GM12878 (cell line): ENCODE data around the gene WWC2. TPM values are rescaled to one million over a fixed set of nuclear protein-coding genes. Genes with fewer than 3 reads are reported as not detected.

Source experiments
- ATAC-seq: fragments of 200-7000 bp; cut with Tn5 transposase; 3 replicates; pipeline ENCODE4 v1.9.1; 2020; ENCODE audit warnings: mild to moderate bottlenecking, moderate library complexity
- BruUV-seq: library from RNA; stranded (reverse); fragments of 400-500 nt; replicated peaks from 2 replicates; lab custom pipeline; 2021; lab: Mats Ljungman, UMichigan
- CTCF ChIA-PET: fragments of 300-600 bp; sonication (Branson Sonifier 250); formaldehyde crosslinking; extraction: SDS; loops from one replicate; lab custom pipeline; 2021; ENCODE audit warnings: inconsistent platforms; lab: Yijun Ruan, JAX
- POLR2A ChIA-PET: fragments of 350-600 bp; formaldehyde crosslinking; extraction: SDS; loops from one replicate; lab custom pipeline; 2021; ENCODE audit warnings: inconsistent platforms; lab: Charles Lee
- RAD21 ChIA-PET: fragments of 300-600 bp; sonication (Branson Sonifier 250); formaldehyde crosslinking; loops from one replicate; lab custom pipeline; 2023; ENCODE audit warnings: antibody characterized with exemption; ENCODE audit not compliant: unreplicated experiment; lab: Charles Lee
- SMC1A ChIA-PET: fragments of 300-600 bp; sonication (Branson Sonifier 250); formaldehyde crosslinking; loops from one replicate; lab custom pipeline; 2023; ENCODE audit not compliant: unreplicated experiment, uncharacterized antibody; lab: Charles Lee
- DNase-seq: peaks from one replicate; pipeline ENCODE4 v3.0.0-alpha.2; 2011; ENCODE audit warnings: low read depth, low spot score
- FAIRE-seq: peaks from 3 replicates; lab custom pipeline; 2011; peaks lifted over from hg19 to GRCh38; lab: Jason Lieb, UNC
- H2AFZ ChIP-seq: 2 replicates; pipeline ENCODE4 v1.6.0; 2011; ENCODE audit warnings: low read depth, low read length, control low read depth; ENCODE audit not compliant: control insufficient read depth
- H3K27ac ChIP-seq: 2 replicates; pipeline ENCODE4 v1.5.1; 2011; ENCODE audit warnings: control low read depth; ENCODE audit not compliant: control insufficient read depth, insufficient read depth
- H3K27me3 ChIP-seq, 2 experiments: replicated peaks in 1 of 2; 2 replicates each; pipeline versions ENCODE4 v1.6.0 to v1.6.1; 2011; ENCODE audit warnings: low read length in 1 of 2; ENCODE audit not compliant: control insufficient read depth in 2 of 2, insufficient read depth in 2 of 2
- H3K36me3 ChIP-seq, 2 experiments: 2 replicates each; pipeline ENCODE4 v1.5.1; 2011; ENCODE audit warnings: low read length in 1 of 2; ENCODE audit not compliant: control insufficient read depth in 2 of 2, insufficient read depth in 2 of 2
- H3K4me1 ChIP-seq: 2 replicates; pipeline ENCODE4 v1.6.1; 2011; ENCODE audit warnings: mild to moderate bottlenecking, low read length, moderate library complexity, mixed read lengths; ENCODE audit not compliant: control insufficient read depth, insufficient read depth
- H3K4me2 ChIP-seq: 2 replicates; pipeline ENCODE4 v1.6.0; 2011; ENCODE audit warnings: control low read depth; ENCODE audit not compliant: control insufficient read depth, insufficient read depth
- H3K4me3 ChIP-seq: fragments of 200-600 bp; sonication (generic); 2 replicates; pipeline ENCODE4 v1.5.1; 2016
- H3K79me2 ChIP-seq: 2 replicates; pipeline ENCODE4 v1.6.0; 2011; ENCODE audit warnings: low read length; ENCODE audit not compliant: control insufficient read depth, insufficient read depth
- H3K9ac ChIP-seq: 2 replicates; pipeline ENCODE4 v1.8.0; 2011; ENCODE audit warnings: low read length, control low read depth, mixed read lengths; ENCODE audit not compliant: control insufficient read depth, insufficient read depth
- H3K9me3 ChIP-seq: replicated peaks from 3 replicates; pipeline ENCODE4 v1.5.1; 2011; ENCODE audit warnings: mild to moderate bottlenecking, low read length; ENCODE audit not compliant: control insufficient read depth, insufficient read depth
- H4K20me1 ChIP-seq: 2 replicates; pipeline ENCODE4 v1.6.0; 2011; ENCODE audit not compliant: control insufficient read depth, insufficient read depth
- ATF3 ChIP-seq: IDR thresholded peaks from 2 replicates; pipeline ENCODE4 v1.6.1; 2011; ENCODE audit warnings: low read depth, mild to moderate bottlenecking, low read length, moderate library complexity, borderline replicate concordance; ENCODE audit errors: extremely low read depth
- GABPA ChIP-seq: IDR thresholded peaks from 2 replicates; pipeline ENCODE4 v1.6.1; 2014; ENCODE audit warnings: antibody characterized with exemption, low read depth, mild to moderate bottlenecking, inconsistent platforms
- JUND ChIP-seq: IDR thresholded peaks from 2 replicates; pipeline ENCODE4 v1.6.1; 2012; ENCODE audit warnings: low read depth, mild to moderate bottlenecking, low read length, improper control_type of control experiment, moderate library complexity
- NKRF ChIP-seq: fragments of 450-650 bp; conservative IDR thresholded peaks from 2 replicates; pipeline ENCODE4 v1.6.1; 2017; ENCODE audit warnings: mild to moderate bottlenecking, moderate library complexity
- NR2F1 ChIP-seq: fragments of 450-650 bp; conservative IDR thresholded peaks from 2 replicates; pipeline ENCODE4 v1.6.1; 2017; ENCODE audit warnings: mild to moderate bottlenecking
- SIN3A ChIP-seq: IDR thresholded peaks from 2 replicates; pipeline ENCODE4 v1.6.1; 2012; ENCODE audit warnings: low read depth, low read length, improper control_type of control experiment
- ZNF24 ChIP-seq: fragments of 450-650 bp; IDR thresholded peaks from 2 replicates; pipeline ENCODE4 v1.6.1; 2017; ENCODE audit warnings: antibody characterized with exemption, mild to moderate bottlenecking
- ZNF274 ChIP-seq: IDR thresholded peaks from one replicate; pipeline ENCODE4 v1.8.0; 2011; ENCODE audit not compliant: insufficient read length, insufficient read depth
- WGBS: methylation state at CpG from one replicate; pipeline ENCODE4 v1.1.6; 2016; ENCODE audit warnings: low lambda C conversion rate; ENCODE audit not compliant: insufficient replicate concordance, insufficient coverage; ENCODE audit errors: missing lambda C conversion rate; 5-methylcytosine and 5-hydroxymethylcytosine counted together
- in situ Hi-C: fragments of 300-500 bp; cut with MboI; formaldehyde crosslinking; loops from 9 replicates; pipeline ENCODE4 v1.14.3; 2018; ENCODE audit warnings: mixed read lengths
- intact Hi-C: fragments of 100-400 bp; cut with micrococcal nuclease; formaldehyde crosslinking; loops from one replicate; pipeline ENCODE4 v1.14.2; 2022; ENCODE audit not compliant: unreplicated experiment
- polyA plus RNA-seq, 11 experiments: library from polyadenylated mRNA; depleted of rRNA in 4 of 11; unstranded in 6 of 11; stranded (reverse) in 5 of 11; fragments of >200 nt; fragmentation: Nextera tagmentation in 4 of 11; fragmentation: Illumina TruSeq in 1 of 11; extraction: Ambion mirVana in 4 of 11; extraction: Trizol in 1 of 11; gene quantifications; 1 replicate in 1 of 11; 2 replicates in 10 of 11; pipeline versions ENCODE4 v1.2.1 to v1.2.3, GENCODE V29; 2011 to 2016; ENCODE audit warnings: inconsistent platforms in 2 of 11, missing spikeins in 2 of 11, low read depth in 1 of 11
- total RNA-seq, 4 experiments: library from RNA; depleted of rRNA in 3 of 4; stranded (reverse); fragments of >200 nt in 3 of 4; fragmentation: Illumina TruSeq in 1 of 4; extraction: Trizol in 1 of 4; gene quantifications; 2 replicates each; pipeline versions ENCODE4 v1.2.1 to v1.2.3, GENCODE V29; 2013 to 2021

Gene WWC2
- total and polyA plus RNA-seq, 10 of the 15 experiments (the other 5 are each of a cell fraction or from before 2014, with no cell fraction given): 0.02 to 0.72 (median 0.06) TPM; not detected in 3

GRCh38 chr4:183163135-183163534 is 64.1 kb downstream of the WWC2 start:
- ChIA-PET CTCF (interaction anchor here (1.3 kb wide), 1 partner anchor 224 kb away, joined by 3 read pairs; no protein-coding TSS in a partner anchor), RAD21 (no interaction called here), POLR2A (no interaction called here), SMC1A (interaction anchor here (0.7 kb wide), 1 partner anchor 100 kb away, joined by 3 read pairs; no protein-coding TSS in a partner anchor)
- intact Hi-C loops (no loop called here), in situ Hi-C loops (no loop called here)
- no peaks in the 10 kb centered on the region for H4K20me1 ChIP-seq
- H3K27me3 ChIP-seq: peaks cover 0 to 2% of the 10 kb centered on the region in 2 experiments; a peak in 1 of 4 replicates
- no peak for FAIRE-seq
- BruUV-seq: no TSS peak
- H3K36me3 ChIP-seq: no peaks in the 10 kb centered on the region
- no peak overlapping the region for H3K9ac ChIP-seq
- ATAC-seq: no peak
- no peak overlapping the region for H3K27ac ChIP-seq
- no peaks in the 10 kb centered on the region for H3K79me2 ChIP-seq
- no peak overlapping the region for H3K4me3 ChIP-seq
- 33% methylated on average over 3 of the region's 3 CpGs for WGBS
- DNase-seq: no peak
- no peak overlapping the region for H2AFZ ChIP-seq
- no peaks in the 10 kb centered on the region for H3K4me1 ChIP-seq
- no peak overlapping the region for H3K4me2 ChIP-seq
- H3K9me3 ChIP-seq: no peaks in the 10 kb centered on the region
- no peak for TF ChIP-seq ATF3
- no peak for TF ChIP-seq JUND
- TF ChIP-seq SIN3A: no peak
- TF ChIP-seq GABPA: no peak
- no peak for TF ChIP-seq ZNF274
- no peak for TF ChIP-seq NKRF
- TF ChIP-seq NR2F1: no peak
- no peak for TF ChIP-seq ZNF24
